SK-N-SH treated with all-trans-retinoic acid at 6 μM for 48 hours (cell line): ENCODE measurements around the gene NTNG1.
"Not testable (repeated sequence)": the region's sequence is repeated elsewhere in the genome, so short reads cannot be mapped to it uniquely, and the experiment has no call there.

Source experiments
- ATAC-seq: fragments of 200-7000 bp; cut with Tn5 transposase; 3 replicates; pipeline ENCODE4 v1.9.1; 2020; ENCODE audit warnings: mild to moderate bottlenecking, moderate library complexity
- BACH2 ChIP-seq: fragments of 250-450 bp; sonication (Bioruptor Pico); IDR thresholded peaks from 2 replicates; pipeline ENCODE4 v1.9.0; 2021; ENCODE audit warnings: mild to moderate bottlenecking, borderline replicate concordance
- ESRRG ChIP-seq: fragments of 250-450 bp; sonication (Bioruptor Pico); IDR thresholded peaks from 2 replicates; pipeline ENCODE4 v1.6.1; 2021; ENCODE audit warnings: mild to moderate bottlenecking
- GLIS3 ChIP-seq: fragments of 250-450 bp; sonication (Bioruptor Pico); IDR thresholded peaks from 2 replicates; pipeline ENCODE4 v1.5.0; 2020; ENCODE audit warnings: mild to moderate bottlenecking, moderate library complexity
- ISL1 ChIP-seq: fragments of 250-450 bp; sonication (Bioruptor Pico); IDR thresholded peaks from 2 replicates; pipeline ENCODE4 v2.1.2; 2022; ENCODE audit warnings: mild to moderate bottlenecking, moderate library complexity
- OSR1 ChIP-seq: fragments of 250-450 bp; sonication (Bioruptor Pico); IDR thresholded peaks from 2 replicates; pipeline ENCODE4 v1.8.0; 2022; ENCODE audit warnings: moderate library complexity, mild to moderate bottlenecking, inconsistent platforms
- PPARA ChIP-seq: fragments of 250-450 bp; sonication (Bioruptor Pico); IDR thresholded peaks from 2 replicates; pipeline ENCODE4 v1.5.0; 2020; ENCODE audit warnings: mild to moderate bottlenecking, borderline replicate concordance
- RARB ChIP-seq: fragments of 250-450 bp; sonication (Bioruptor Pico); IDR thresholded peaks from 2 replicates; pipeline ENCODE4 v1.8.0; 2021; ENCODE audit warnings: mild to moderate bottlenecking, moderate library complexity
- SNAI2 ChIP-seq: fragments of 250-450 bp; sonication (Bioruptor Pico); IDR thresholded peaks from 2 replicates; pipeline ENCODE4 v1.5.0; 2020; ENCODE audit warnings: mild to moderate bottlenecking, moderate library complexity
- ZFP3 ChIP-seq: fragments of 250-450 bp; sonication (Bioruptor Pico); IDR thresholded peaks from 2 replicates; pipeline ENCODE4 v1.5.0; 2020; ENCODE audit warnings: mild to moderate bottlenecking, moderate library complexity
- ZFP30 ChIP-seq: fragments of 450-650 bp; formaldehyde crosslinking; IDR thresholded peaks from 2 replicates; pipeline ENCODE4 v1.5.0; 2022; ENCODE audit warnings: mild to moderate bottlenecking, moderate library complexity
- ZNF565 ChIP-seq: fragments of 450-650 bp; formaldehyde crosslinking; conservative IDR thresholded peaks from 2 replicates; pipeline ENCODE4 v1.5.0; 2020; ENCODE audit warnings: low read depth, mild to moderate bottlenecking, moderate library complexity
- ZNF70 ChIP-seq: fragments of 450-650 bp; formaldehyde crosslinking; IDR thresholded peaks from 2 replicates; pipeline ENCODE4 v1.5.0; 2020; ENCODE audit warnings: mild to moderate bottlenecking, moderate library complexity
- ZNF8 ChIP-seq: fragments of 450-650 bp; formaldehyde crosslinking; IDR thresholded peaks from 2 replicates; pipeline ENCODE4 v1.5.0; 2020; ENCODE audit warnings: mild to moderate bottlenecking, moderate library complexity
- TF ChIP-seq, protein P1 (sequence below): fragments of 250-450 bp; sonication (Bioruptor Pico); IDR thresholded peaks from 2 replicates; pipeline ENCODE4 v1.8.0; 2020; ENCODE audit warnings: mild to moderate bottlenecking, moderate library complexity, borderline replicate concordance
- TF ChIP-seq, protein P2 (sequence below): fragments of 250-450 bp; sonication (Bioruptor Pico); IDR thresholded peaks from 2 replicates; pipeline ENCODE4 v1.5.1; 2020; ENCODE audit warnings: low read depth, mild to moderate bottlenecking, moderate library complexity
- TF ChIP-seq, protein P3 (sequence below): fragments of 250-450 bp; sonication (Bioruptor Pico); IDR thresholded peaks from 2 replicates; pipeline ENCODE4 v1.5.0; 2020; ENCODE audit warnings: mild to moderate bottlenecking, moderate library complexity
- TF ChIP-seq, protein P4 (sequence below): fragments of 250-450 bp; sonication (Bioruptor Pico); IDR thresholded peaks from 2 replicates; pipeline ENCODE4 v1.5.1; 2021; ENCODE audit warnings: mild to moderate bottlenecking, moderate library complexity

NTNG1 gene

DNA sequence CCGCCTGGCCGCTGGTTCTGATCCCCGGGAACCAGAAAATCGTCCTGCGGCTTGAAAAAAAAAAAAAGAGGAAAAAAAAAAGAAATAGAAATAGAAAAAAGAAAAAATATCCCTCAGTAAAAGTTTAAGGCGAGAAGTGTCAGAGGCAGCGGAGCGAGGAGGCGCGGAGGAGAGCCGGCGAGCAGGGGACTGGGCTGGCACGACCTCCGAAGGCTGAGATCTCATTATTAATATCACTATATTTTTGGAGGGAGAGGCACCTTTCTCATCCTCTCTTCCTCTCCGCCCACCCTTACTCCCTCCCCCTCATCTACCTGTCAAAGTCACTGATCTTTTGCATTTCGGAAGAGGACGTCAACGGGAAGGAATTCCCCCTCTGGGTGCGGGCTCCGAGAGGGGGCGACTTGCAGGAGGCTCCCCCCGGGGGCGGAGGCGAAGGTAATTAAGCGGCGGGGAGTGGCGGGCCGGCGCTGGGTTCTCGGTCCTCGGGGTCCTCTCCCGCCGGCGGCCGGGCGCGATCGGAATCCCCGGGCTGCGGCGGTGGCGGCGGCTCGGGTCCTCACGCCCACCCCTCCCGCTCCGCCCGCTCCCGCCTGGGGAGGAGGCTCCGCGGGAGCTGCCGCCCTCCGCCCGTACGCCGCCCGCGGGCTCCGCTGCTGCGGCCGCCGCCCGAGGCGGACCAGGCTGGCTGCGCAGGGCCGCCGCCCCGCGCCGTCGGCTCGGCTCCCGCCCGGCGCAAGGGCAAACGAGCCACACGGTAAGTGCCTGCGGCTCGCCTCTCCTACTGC is at the start of gene NTNG1:
TSS of gene NTNG1 (plus strand) at position 337 of the 788 bp plus-strand sequence.
- TF ChIP-seq, protein P1, sequence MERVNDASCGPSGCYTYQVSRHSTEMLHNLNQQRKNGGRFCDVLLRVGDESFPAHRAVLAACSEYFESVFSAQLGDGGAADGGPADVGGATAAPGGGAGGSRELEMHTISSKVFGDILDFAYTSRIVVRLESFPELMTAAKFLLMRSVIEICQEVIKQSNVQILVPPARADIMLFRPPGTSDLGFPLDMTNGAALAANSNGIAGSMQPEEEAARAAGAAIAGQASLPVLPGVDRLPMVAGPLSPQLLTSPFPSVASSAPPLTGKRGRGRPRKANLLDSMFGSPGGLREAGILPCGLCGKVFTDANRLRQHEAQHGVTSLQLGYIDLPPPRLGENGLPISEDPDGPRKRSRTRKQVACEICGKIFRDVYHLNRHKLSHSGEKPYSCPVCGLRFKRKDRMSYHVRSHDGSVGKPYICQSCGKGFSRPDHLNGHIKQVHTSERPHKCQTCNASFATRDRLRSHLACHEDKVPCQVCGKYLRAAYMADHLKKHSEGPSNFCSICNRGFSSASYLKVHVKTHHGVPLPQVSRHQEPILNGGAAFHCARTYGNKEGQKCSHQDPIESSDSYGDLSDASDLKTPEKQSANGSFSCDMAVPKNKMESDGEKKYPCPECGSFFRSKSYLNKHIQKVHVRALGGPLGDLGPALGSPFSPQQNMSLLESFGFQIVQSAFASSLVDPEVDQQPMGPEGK (CRISPR knock-in tag): no peak
- TF ChIP-seq ZNF565 (CRISPR knock-in tag): no peak
- peak; percentile 66 for ATAC-seq

DNA sequence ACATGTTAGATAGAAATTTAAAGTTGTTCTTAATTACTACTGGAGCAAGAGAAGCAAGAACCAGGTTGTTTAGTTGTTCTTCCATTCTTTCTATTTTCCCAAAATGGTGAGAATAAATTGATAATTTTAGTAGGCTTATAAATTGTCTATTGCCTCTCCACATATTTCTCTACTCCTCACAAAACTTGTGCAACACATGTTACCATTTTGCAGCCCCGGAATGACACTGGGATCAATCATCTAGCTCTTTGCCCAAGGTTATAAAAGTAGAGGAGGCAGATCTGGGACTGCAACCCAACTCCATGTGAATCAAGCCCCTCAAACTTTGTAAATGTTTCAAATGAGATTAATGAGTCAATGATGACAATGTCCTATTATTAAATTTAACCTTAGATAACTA is 49.4 kb upstream of the NTNG1 start:
- no peak for ATAC-seq
- TF ChIP-seq ESRRG (CRISPR knock-in tag) (no peak), ZFP3 (CRISPR knock-in tag) (no peak), ZFP30 (no peak), BACH2 (no peak), GLIS3 (CRISPR knock-in tag) (no peak), OSR1 (CRISPR knock-in tag) (no peak), ISL1 (CRISPR knock-in tag) (no peak), PPARA (CRISPR knock-in tag) (no peak)
- TF ChIP-seq, protein P2, sequence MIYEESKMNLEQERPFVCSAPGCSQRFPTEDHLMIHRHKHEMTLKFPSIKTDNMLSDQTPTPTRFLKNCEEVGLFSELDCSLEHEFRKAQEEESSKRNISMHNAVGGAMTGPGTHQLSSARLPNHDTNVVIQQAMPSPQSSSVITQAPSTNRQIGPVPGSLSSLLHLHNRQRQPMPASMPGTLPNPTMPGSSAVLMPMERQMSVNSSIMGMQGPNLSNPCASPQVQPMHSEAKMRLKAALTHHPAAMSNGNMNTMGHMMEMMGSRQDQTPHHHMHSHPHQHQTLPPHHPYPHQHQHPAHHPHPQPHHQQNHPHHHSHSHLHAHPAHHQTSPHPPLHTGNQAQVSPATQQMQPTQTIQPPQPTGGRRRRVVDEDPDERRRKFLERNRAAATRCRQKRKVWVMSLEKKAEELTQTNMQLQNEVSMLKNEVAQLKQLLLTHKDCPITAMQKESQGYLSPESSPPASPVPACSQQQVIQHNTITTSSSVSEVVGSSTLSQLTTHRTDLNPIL (CRISPR knock-in tag): no peak

DNA sequence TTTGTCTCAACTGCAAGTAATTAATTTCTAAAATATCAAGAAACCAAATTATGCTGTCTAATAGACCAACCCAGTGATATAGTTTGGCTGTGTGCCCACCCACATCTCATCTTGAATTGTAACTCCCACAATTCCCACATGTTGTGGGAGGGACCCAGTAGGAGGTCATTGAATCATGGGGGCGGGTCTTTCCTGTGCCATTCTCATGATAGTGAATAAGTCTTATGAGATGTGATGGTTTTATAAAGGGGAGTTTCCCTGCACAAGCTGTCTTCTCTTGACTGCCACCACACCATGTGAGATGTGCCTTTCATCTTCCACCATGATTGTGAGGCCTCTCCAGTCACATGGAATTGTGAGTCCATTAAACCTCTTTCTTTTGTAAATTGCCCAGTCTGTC is 47.4 kb upstream of the NTNG1 start:
- not testable (repeated sequence) for ATAC-seq

DNA sequence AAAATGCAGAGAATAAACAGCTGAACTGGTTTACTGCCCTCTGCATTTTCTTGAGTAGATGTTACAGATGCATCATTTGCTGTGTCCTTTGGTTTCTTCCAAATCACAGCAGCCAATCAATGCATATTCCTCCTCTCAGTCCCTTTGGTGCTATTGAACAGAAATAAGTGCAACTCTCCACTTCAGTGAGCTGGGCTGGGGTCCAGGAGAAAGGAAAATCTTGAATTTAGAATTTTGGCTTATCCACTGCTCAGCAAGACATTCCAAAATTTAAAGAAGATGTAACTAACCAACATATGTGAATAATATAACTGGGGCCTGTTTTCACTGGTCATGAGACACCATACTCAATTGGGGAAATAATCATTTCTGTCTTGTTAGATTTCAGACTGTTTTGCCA is 45.2 kb upstream of the NTNG1 start:
- ATAC-seq: no peak
- TF ChIP-seq RARB (CRISPR knock-in tag): no peak
- TF ChIP-seq BACH2: no peak
- TF ChIP-seq ZFP3 (CRISPR knock-in tag): no peak
- TF ChIP-seq, protein P3, sequence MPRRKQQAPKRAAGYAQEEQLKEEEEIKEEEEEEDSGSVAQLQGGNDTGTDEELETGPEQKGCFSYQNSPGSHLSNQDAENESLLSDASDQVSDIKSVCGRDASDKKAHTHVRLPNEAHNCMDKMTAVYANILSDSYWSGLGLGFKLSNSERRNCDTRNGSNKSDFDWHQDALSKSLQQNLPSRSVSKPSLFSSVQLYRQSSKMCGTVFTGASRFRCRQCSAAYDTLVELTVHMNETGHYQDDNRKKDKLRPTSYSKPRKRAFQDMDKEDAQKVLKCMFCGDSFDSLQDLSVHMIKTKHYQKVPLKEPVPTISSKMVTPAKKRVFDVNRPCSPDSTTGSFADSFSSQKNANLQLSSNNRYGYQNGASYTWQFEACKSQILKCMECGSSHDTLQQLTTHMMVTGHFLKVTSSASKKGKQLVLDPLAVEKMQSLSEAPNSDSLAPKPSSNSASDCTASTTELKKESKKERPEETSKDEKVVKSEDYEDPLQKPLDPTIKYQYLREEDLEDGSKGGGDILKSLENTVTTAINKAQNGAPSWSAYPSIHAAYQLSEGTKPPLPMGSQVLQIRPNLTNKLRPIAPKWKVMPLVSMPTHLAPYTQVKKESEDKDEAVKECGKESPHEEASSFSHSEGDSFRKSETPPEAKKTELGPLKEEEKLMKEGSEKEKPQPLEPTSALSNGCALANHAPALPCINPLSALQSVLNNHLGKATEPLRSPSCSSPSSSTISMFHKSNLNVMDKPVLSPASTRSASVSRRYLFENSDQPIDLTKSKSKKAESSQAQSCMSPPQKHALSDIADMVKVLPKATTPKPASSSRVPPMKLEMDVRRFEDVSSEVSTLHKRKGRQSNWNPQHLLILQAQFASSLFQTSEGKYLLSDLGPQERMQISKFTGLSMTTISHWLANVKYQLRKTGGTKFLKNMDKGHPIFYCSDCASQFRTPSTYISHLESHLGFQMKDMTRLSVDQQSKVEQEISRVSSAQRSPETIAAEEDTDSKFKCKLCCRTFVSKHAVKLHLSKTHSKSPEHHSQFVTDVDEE (CRISPR knock-in tag): no peak
- TF ChIP-seq ZNF70 (CRISPR knock-in tag): no peak
- TF ChIP-seq SNAI2 (CRISPR knock-in tag): no peak
- TF ChIP-seq ZNF8: no peak
- no peak for TF ChIP-seq ISL1 (CRISPR knock-in tag)

DNA sequence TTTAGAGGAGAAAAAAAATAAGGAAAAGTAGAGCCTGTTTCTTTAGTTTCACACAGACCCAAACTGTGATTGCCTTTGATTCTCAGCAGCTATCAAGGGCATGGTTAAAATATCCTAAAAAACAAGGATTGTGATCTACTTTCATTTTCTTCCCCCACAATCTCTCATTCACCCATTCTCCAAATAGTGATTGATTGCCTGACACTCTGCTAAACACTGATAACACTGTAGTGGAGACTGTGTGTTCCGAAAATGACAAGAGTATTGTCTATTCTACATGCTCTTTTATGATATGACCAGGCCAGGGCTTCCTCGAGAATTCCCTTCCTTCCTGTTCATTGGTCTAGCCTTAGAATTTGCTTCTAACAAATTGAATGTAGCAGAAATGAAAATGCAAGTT is 44.1 kb upstream of the NTNG1 start:
- TF ChIP-seq PPARA (CRISPR knock-in tag): no peak
- TF ChIP-seq, protein P3 (CRISPR knock-in tag): no peak
- TF ChIP-seq, protein P4, sequence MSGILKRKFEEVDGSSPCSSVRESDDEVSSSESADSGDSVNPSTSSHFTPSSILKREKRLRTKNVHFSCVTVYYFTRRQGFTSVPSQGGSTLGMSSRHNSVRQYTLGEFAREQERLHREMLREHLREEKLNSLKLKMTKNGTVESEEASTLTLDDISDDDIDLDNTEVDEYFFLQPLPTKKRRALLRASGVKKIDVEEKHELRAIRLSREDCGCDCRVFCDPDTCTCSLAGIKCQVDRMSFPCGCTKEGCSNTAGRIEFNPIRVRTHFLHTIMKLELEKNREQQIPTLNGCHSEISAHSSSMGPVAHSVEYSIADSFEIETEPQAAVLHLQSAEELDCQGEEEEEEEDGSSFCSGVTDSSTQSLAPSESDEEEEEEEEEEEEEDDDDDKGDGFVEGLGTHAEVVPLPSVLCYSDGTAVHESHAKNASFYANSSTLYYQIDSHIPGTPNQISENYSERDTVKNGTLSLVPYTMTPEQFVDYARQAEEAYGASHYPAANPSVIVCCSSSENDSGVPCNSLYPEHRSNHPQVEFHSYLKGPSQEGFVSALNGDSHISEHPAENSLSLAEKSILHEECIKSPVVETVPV (CRISPR knock-in tag): no peak
- ATAC-seq: no peak
